Smooth muscle cell (in vitro differentiated cells): Measurements from ENCODE around the gene JPH4. TPM values are rescaled to one million over a fixed set of nuclear protein-coding genes. Genes with fewer than 3 reads are reported as not detected.

ENCODE experiments used
- DNase-seq: peaks from one replicate; lab custom pipeline; 2025; ENCODE audit not compliant: unreplicated experiment; lab: John Stamatoyannopoulos, UW
- H2AFZ ChIP-seq: fragments of 200-600 bp; sonication (generic); 2 replicates; pipeline ENCODE4 v1.6.0; 2016; ENCODE audit warnings: antibody characterized with exemption, low read depth, mild to moderate bottlenecking
- H3F3A ChIP-seq: fragments of 200-600 bp; sonication (generic); 2 replicates; pipeline ENCODE4 v1.6.0; 2017; ENCODE audit warnings: antibody characterized with exemption, low read depth
- H3K27ac ChIP-seq: fragments of 200-600 bp; sonication (generic); 2 replicates; pipeline ENCODE4 v1.5.1; 2016; ENCODE audit warnings: low read depth, mild to moderate bottlenecking
- H3K27me3 ChIP-seq: fragments of 200-600 bp; sonication (generic); 2 replicates; pipeline ENCODE4 v1.6.1; 2016; ENCODE audit warnings: low read depth, mild to moderate bottlenecking
- H3K36me3 ChIP-seq: fragments of 200-600 bp; sonication (generic); 2 replicates; pipeline ENCODE4 v1.5.1; 2016; ENCODE audit warnings: low read depth
- H3K4me1 ChIP-seq: fragments of 200-600 bp; sonication (generic); 2 replicates; pipeline ENCODE4 v1.5.1; 2016; ENCODE audit warnings: low read depth
- H3K4me2 ChIP-seq: fragments of 200-600 bp; sonication (generic); 2 replicates; pipeline ENCODE4 v1.6.0; 2016; ENCODE audit warnings: mild to moderate bottlenecking
- H3K4me3 ChIP-seq: fragments of 200-600 bp; sonication (generic); 2 replicates; pipeline ENCODE4 v1.5.1; 2016; ENCODE audit warnings: mild to moderate bottlenecking
- H3K79me2 ChIP-seq: fragments of 200-600 bp; sonication (generic); 2 replicates; pipeline ENCODE4 v1.6.0; 2016; ENCODE audit warnings: low read depth, mild to moderate bottlenecking
- H3K9ac ChIP-seq: fragments of 200-600 bp; sonication (generic); 2 replicates; pipeline ENCODE4 v1.6.0; 2016; ENCODE audit warnings: low read depth
- H3K9me3 ChIP-seq: fragments of 200-600 bp; sonication (generic); replicated peaks from 2 replicates; pipeline ENCODE4 v1.5.1; 2016; ENCODE audit warnings: low read depth
- H4K20me1 ChIP-seq: fragments of 200-600 bp; sonication (generic); 2 replicates; pipeline ENCODE4 v1.6.0; 2016; ENCODE audit warnings: low read depth
- WGBS: methylation state at CpG from one replicate; pipeline ENCODE4 v1.1.7; 2016; ENCODE audit warnings: low lambda C conversion rate; 5-methylcytosine and 5-hydroxymethylcytosine counted together
- polyA plus RNA-seq: library from polyadenylated mRNA; unstranded; fragments of >200 nt; fragmentation: Nextera tagmentation; extraction: Ambion mirVana; gene quantifications from 2 replicates; pipeline ENCODE4 v1.2.1, GENCODE V29; 2016
- total RNA-seq: library from RNA; depleted of rRNA; stranded (reverse); fragments of >200 nt; gene quantifications from 2 replicates; pipeline ENCODE4 v1.2.3, GENCODE V29; 2014
- TF ChIP-seq, protein P1 (sequence below): fragments of 200-600 bp; sonication (generic); IDR thresholded peaks from 2 replicates; pipeline ENCODE4 v1.5.1; 2017; ENCODE audit warnings: borderline replicate concordance, mild to moderate bottlenecking, antibody characterized with exemption; ENCODE audit not compliant: insufficient read depth, poor library complexity, severe bottlenecking

JPH4 gene
- total and polyA plus RNA-seq, 2 experiments from 2014 or later: 2.4 TPM; not detected in 1

DNA sequence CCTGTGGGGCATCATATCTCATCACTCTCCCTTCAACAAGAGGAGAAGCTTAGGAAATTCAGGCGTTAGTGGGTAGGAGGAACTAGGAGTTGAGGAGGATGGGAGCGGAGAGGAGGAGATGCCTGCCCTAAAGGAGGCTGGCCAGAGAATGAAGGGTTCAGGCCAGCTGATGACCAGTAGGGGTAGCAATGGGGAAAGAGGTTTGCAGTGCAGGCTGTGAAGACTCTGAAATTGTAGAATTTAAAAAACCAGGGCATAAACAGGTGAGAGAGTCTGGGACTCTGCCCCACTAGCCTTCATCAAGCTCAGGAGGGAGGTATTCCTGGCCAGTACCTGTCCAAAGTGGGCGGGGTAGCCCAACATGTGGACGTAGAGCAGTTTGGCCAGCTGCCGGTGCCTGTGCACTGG lies 11.8 kb downstream of the JPH4 start:
- 37% methylated on average over 5 of the region's 5 CpGs for WGBS
- DNase-seq: no peak
- peak overlapping the region; percentile 42 for H3K9ac ChIP-seq
- H3K4me1 ChIP-seq: peaks cover 24% of the 10 kb centered on the region
- H3K27ac ChIP-seq: no peak overlapping the region
- H3K79me2 ChIP-seq: no peaks in the 10 kb centered on the region
- TF ChIP-seq, protein P1, sequence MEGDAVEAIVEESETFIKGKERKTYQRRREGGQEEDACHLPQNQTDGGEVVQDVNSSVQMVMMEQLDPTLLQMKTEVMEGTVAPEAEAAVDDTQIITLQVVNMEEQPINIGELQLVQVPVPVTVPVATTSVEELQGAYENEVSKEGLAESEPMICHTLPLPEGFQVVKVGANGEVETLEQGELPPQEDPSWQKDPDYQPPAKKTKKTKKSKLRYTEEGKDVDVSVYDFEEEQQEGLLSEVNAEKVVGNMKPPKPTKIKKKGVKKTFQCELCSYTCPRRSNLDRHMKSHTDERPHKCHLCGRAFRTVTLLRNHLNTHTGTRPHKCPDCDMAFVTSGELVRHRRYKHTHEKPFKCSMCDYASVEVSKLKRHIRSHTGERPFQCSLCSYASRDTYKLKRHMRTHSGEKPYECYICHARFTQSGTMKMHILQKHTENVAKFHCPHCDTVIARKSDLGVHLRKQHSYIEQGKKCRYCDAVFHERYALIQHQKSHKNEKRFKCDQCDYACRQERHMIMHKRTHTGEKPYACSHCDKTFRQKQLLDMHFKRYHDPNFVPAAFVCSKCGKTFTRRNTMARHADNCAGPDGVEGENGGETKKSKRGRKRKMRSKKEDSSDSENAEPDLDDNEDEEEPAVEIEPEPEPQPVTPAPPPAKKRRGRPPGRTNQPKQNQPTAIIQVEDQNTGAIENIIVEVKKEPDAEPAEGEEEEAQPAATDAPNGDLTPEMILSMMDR: no peak
- H3F3A ChIP-seq: peaks cover 6% of the 10 kb centered on the region
- H3K9me3 ChIP-seq: no peaks in the 10 kb centered on the region
- H3K4me3 ChIP-seq: peak overlapping the region; percentile 68
- H3K4me2 ChIP-seq: peak overlapping the region; percentile 97
- no peaks in the 10 kb centered on the region for H4K20me1 ChIP-seq
- H3K27me3 ChIP-seq: no peaks in the 10 kb centered on the region
- H2AFZ ChIP-seq: peak overlapping the region; percentile 87
- no peaks in the 10 kb centered on the region for H3K36me3 ChIP-seq

DNA sequence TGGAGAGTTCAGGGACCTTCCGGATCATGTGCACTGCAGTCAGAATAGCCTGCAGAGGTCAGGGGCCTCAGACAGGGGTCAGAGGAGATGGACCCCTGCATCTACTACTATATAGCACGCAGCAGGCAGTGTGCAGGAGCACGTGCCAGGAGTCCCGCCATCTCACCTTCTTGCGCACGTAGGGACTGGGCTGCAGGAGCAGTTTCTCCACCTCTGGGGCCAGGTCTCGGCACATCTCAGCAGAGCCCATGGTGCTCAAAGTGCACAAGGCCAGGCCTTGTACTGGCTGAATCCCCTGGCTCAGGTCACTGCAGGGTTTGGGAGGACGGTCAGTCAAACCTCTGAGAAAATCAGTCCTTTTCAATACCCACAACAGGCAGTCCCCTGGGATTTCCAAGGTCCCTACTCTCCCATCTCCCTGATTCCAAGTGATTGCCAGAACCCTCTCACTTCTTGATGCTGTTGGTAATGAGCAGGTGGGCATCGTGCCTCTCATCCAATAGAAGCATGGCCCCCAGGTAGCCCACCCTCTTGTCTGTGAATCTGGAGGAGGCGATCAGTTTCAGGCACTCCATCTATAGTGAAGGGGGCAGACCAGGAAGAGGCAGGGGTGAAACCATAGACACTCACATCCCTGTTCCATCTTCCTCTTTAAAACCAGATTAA lies 12.3 kb downstream of the JPH4 start:
- no peaks in the 10 kb centered on the region for H4K20me1 ChIP-seq
- H3K4me2 ChIP-seq: peak overlapping the region; percentile 97
- WGBS: 95% methylated on average over 10 of the region's 10 CpGs
- H3K79me2 ChIP-seq: no peaks in the 10 kb centered on the region
- no peak for DNase-seq
- no peak overlapping the region for H2AFZ ChIP-seq
- peak overlapping the region; percentile 68 for H3K4me3 ChIP-seq
- H3K27ac ChIP-seq: no peak overlapping the region
- H3K4me1 ChIP-seq: peaks cover 24% of the 10 kb centered on the region
- no peaks in the 10 kb centered on the region for H3K27me3 ChIP-seq
- H3K36me3 ChIP-seq: no peaks in the 10 kb centered on the region
- no peaks in the 10 kb centered on the region for H3K9me3 ChIP-seq
- TF ChIP-seq, protein P1: no peak
- no peak overlapping the region for H3K9ac ChIP-seq
- H3F3A ChIP-seq: peaks cover 6% of the 10 kb centered on the region

DNA sequence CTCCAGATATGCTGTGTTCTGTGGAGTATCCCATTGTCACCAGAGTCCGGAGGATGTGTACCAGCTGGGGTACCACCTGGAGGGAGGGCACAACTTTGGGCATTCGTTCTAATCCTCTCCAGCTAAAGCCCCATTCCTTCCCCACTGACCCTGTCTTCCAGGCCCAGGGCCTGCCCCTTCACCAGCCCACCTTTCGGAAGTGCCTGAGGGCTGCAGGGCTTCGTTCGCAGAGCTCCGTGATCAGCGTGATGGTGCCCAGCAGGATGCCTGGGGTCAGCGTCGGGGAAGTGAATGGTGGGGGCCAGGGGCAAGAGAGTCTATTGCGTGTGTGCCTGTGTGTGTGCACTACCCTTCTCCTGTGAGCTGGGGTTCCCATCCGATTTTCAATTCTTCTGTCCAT lies 13.0 kb downstream of the JPH4 start:
- peaks cover 24% of the 10 kb centered on the region for H3K4me1 ChIP-seq
- no peak overlapping the region for H2AFZ ChIP-seq
- no peaks in the 10 kb centered on the region for H3K27me3 ChIP-seq
- no peaks in the 10 kb centered on the region for H3K79me2 ChIP-seq
- H3K4me3 ChIP-seq: no peak overlapping the region
- TF ChIP-seq, protein P1: no peak
- no peaks in the 10 kb centered on the region for H3K36me3 ChIP-seq
- peaks cover 6% of the 10 kb centered on the region for H3F3A ChIP-seq
- H4K20me1 ChIP-seq: no peaks in the 10 kb centered on the region
- H3K9me3 ChIP-seq: no peaks in the 10 kb centered on the region
- WGBS: 92% methylated on average over 11 of the region's 11 CpGs
- DNase-seq: no peak
- no peak overlapping the region for H3K4me2 ChIP-seq
- no peak overlapping the region for H3K9ac ChIP-seq
- H3K27ac ChIP-seq: no peak overlapping the region

DNA sequence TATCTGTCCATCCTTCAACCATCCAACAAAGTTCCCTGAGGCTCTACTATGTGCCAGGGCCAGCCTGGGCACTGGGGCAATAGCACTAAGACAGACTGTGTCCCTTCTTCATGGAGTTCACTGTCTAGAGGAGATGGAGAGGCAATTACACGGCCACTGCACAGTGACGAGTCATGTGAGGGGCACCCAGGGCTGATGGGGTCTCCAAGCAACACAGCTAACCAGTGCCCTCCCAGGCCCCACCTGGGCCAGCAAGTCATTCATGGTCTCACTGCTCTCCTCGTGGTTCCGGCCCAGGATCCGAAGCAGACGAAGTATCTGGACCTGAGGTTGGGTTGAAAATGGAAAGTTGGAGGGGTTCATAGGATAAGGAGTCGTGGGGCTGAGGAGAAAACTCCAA lies 13.7 kb downstream of the JPH4 start:
- Histone ChIP-seq H3F3A (peaks cover 6% of the 10 kb centered on the region), H3K4me2 (no peak overlapping the region), H3K4me1 (peaks cover 24% of the 10 kb centered on the region), H3K9ac (no peak overlapping the region), H2AFZ (no peak overlapping the region), H3K36me3 (no peaks in the 10 kb centered on the region), H3K79me2 (no peaks in the 10 kb centered on the region), H3K27me3 (no peaks in the 10 kb centered on the region), H4K20me1 (no peaks in the 10 kb centered on the region), H3K27ac (no peak overlapping the region), H3K9me3 (no peaks in the 10 kb centered on the region), H3K4me3 (no peak overlapping the region)
- WGBS: 96% methylated on average over 7 of the region's 7 CpGs
- TF ChIP-seq, protein P1: no peak
- DNase-seq: no peak
